Esophagus mucosa (tissue), 1 donor: Measurements from ENCODE around the gene SPTLC3. TPM values are rescaled to one million over a fixed set of nuclear protein-coding genes. Genes with fewer than 3 reads are reported as not detected.

Experiments
- ATAC-seq: fragments of 200-7000 bp; cut with Tn5 transposase; one replicate; pipeline ENCODE4 v1.9.1; 2020
- total RNA-seq: library from RNA; stranded (reverse); gene quantifications from one replicate; pipeline ENCODE4 v1.2.4, GENCODE V29; 2023
- donor health status: DM: yes; HTN: yes; CAD: no.

SPTLC3 gene
- total RNA-seq, 1 donor from 2014 or later: 9.0 TPM

DNA sequence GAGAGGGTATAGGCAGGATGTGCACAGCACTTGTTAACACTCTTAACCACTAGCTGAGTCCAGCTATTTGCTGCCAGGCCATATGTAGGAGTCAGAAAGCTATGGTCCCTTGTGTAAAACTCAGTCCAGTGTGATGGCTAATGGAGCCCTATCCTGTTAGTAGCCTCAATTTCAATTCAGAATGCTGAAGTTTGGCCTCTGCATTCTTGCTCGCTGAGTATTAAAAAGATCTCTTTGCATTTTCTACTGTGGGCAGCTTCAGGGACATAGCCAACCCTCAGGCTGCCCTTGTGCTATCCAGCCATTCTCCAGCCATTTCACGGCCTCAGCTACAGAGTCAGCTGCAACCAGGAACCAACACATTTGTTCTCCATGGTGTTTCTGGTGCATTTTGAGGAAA is 92.5 kb downstream of the SPTLC3 start:
- ATAC-seq: no peak

DNA sequence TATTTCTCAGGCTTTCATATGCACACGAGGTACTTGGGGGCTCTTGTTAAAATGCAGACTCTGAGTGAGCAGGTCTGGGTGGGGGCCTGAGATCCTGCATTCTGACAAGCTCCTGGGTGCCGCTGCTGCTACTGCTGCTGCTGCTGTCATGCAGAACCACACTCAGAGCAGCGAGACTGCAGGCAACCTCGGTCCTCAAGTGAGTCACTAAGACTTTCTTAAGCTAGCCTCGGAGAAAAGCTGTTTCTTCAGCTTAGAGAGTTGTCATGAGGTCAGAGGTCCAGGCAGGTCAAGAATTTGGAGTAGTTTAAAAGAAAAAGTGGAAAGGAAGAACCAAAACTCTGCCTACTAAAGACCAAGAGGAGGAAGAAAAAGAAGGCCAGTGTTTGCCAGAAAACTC is 92.9 kb downstream of the SPTLC3 start:
- peak; percentile 59 for ATAC-seq

GRCh38 chr20:13102237-13102636 is 93.5 kb downstream of the SPTLC3 start:
- no peak for ATAC-seq

DNA sequence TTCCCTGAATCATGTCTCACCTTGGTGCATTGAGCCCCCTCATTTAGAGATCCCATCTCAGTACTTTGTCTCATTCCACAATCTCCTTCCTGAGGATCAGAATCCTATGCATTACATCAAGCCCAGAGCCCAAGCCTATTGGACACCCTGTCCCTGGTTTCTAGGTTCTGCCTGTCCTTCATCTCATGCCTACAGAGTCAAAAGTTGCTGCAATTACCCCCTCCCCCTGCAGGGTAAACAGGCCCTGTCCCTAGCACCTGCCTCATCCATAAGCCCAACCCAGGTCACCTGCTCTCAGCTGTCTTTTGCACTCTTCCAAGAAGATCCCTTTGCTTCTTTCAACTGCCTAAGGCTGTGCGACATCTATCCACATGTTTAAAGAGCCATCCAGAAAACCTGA is 93.9 kb downstream of the SPTLC3 start:
- no peak for ATAC-seq

DNA sequence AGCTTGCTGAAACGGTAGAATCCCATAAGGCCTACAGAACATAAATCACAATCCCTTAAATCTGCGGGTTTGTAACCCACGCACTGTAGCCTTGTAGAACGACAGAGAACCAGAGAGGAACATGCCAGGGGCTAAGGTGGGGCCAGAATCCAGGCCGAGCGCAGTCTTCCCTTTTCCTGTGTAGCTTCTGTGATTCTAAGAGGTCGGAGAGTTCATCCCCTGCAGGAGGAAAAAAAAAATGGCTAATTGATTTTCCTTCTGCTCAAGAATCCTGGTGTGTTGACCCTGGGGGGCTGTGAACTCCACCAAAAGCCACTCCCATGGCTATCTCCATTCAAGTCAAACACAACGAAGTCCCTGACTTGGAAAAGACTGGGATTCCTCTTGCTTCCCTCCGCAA is 96.3 kb downstream of the SPTLC3 start:
- no peak for ATAC-seq

- no peak for ATAC-seq
These were observed 97.2 kb downstream of the SPTLC3 start for GRCh38 chr20:13105864-13106457.

GRCh38 chr20:13109658-13110057 is 100.9 kb downstream of the SPTLC3 start:
- ATAC-seq: no peak

- no peak for ATAC-seq
These were observed 102.0 kb downstream of the SPTLC3 start for GRCh38 chr20:13110796-13111195.

GRCh38 chr20:13111249-13111911 is 102.6 kb downstream of the SPTLC3 start:
- no peak for ATAC-seq

DNA sequence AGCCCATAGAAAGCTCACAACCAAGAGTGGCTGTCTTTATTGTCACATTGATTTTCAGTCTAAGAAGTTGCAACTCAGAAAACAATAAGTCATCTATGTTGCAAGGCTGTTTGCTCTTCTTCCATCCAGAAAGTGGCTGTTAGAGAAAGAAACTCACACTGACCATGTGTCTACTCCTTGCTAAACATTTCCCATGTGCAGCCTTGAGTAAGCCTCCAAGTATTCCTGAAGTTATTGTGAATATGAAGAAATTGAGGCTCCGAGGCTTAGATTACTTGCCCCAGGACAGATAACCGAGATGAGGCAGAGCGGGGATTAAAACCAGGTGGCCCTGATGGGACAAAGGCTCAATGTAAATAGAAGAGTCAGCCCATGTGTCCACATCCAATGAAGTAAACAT is 105.0 kb downstream of the SPTLC3 start:
- ATAC-seq: no peak

DNA sequence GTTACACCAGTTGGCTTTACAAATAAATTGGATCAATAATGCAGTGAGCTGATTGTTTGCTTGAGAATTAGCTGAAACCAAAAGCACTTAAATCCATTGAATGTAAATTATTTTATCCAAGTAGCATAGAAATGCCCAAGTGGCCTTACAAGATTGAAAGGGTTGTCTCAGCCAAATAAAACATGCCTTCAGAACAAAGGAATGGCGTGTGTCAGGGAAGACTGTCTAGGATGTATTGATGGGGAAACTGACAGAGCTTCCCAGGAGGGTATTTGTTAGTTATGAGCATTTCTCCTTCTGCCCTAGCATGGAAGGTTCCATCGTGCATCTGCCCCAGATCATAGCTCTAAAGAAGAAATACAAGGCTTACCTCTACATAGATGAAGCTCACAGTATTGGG is 108.4 kb downstream of the SPTLC3 start:
- ATAC-seq: no peak

- ATAC-seq: no peak
These were observed 109.9 kb downstream of the SPTLC3 start for GRCh38 chr20:13118676-13119075.

GRCh38 chr20:13119583-13119982 is 110.8 kb downstream of the SPTLC3 start:
- ATAC-seq: peak; percentile 73

GRCh38 chr20:13120471-13120870 is 111.7 kb downstream of the SPTLC3 start:
- no peak for ATAC-seq

- no peak for ATAC-seq
These were observed 113.2 kb downstream of the SPTLC3 start for GRCh38 chr20:13121840-13122515.

DNA sequence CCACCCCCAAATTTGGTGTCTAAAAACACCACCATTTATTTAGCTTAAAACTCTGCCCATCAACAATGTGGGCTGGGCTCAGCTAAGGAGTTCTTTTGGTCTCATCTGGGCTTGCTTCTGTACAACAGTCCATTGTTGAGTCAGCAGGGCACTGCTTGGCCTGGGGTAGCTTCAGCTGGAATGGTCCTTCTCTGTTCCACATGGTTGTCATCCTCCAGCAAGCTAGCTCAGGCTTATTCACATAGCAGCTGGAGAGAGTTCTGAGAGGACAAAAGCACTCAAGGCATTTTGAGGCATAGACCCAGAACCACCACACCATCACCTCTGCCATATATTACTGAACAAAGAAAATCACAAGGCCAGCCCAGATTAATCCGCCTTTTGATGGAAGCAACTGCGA is 116.7 kb downstream of the SPTLC3 start:
- ATAC-seq: no peak

- ATAC-seq: no peak
These were observed 119.4 kb downstream of the SPTLC3 start for GRCh38 chr20:13128173-13128572.

- ATAC-seq: no peak
These were observed 121.4 kb downstream of the SPTLC3 start for GRCh38 chr20:13130061-13130706.

DNA sequence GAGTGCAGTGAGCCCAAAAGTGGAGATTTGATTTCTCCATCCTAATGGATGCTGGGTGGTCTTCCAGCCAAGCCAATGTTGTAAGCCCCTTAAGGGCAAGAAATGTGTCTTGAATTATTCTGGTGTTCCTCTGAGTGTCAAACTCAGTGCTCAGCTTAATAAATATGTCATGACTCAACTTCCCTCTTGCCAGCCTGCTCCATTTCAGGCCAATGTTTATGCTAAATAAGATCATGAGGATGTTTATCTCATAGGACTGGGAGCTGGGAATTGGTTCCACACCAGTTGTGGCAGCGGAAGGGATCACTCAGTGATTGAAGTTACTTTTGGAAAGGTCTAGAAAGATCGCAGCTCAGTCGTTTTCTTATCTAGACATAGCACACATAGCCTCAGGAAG is 121.9 kb downstream of the SPTLC3 start:
- ATAC-seq: no peak

- ATAC-seq: no peak
These were observed 122.9 kb downstream of the SPTLC3 start for GRCh38 chr20:13131688-13132087.

- no peak for ATAC-seq
These were observed 130.8 kb downstream of the SPTLC3 start for GRCh38 chr20:13139459-13140150.

DNA sequence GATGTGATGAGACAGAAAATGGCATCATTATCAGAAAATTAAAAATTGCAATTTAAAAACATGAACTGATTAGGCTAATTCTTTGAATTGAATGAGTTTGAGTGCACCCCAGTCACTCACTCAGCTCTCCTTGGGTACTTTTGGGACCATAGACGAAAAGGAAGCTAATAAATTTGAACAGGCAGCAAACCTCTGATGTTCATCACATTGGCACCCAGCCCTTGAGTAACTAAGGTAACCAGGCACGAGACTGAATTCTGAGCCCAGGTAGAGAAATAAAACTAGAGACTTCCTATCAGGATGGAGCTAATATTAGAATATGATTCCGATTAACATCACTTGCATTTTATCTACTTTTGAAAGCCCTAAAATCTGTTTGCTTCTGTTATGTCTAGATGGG is 131.4 kb downstream of the SPTLC3 start:
- ATAC-seq: no peak

DNA sequence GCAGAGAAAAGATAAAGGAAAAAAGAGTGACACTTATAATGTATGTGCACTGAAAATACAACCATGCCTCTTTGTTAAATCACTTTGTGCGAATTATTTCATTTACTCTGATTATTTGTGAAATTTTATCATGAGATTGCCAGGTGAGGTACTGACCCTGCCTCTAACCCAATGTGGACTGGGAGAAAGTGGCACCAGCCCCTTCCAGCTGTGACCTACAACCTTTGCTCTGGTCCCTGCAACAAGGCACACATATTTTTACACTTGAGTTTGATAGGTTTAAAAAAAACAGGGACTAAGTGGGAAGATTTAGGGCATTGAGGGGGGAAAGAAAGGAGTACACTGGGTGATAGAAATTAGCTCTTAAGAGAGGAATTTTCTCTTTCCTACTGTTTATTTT is 132.0 kb downstream of the SPTLC3 start:
- no peak for ATAC-seq
